Sigmoid colon (tissue), 4 donors: Measurements from ENCODE around the gene WDR33.

ENCODE experiments used
- CTCF ChIP-seq, 4 experiments: fragments of 450-650 bp in 3 of 4; fragments of 200-600 bp in 1 of 4; IDR thresholded peaks; one replicate each; pipeline ENCODE4 v1.5.1; 2016 to 2019; ENCODE audit warnings: antibody characterized with exemption in 4 of 4, mild to moderate bottlenecking in 3 of 4, moderate library complexity in 2 of 4
- POLR2A ChIP-seq, 2 donors: fragments of 450-650 bp; IDR thresholded peaks; one replicate each; pipeline ENCODE4 v1.6.1; 2016; ENCODE audit warnings: antibody characterized with exemption in 2 of 2, mild to moderate bottlenecking in 2 of 2, moderate library complexity in 2 of 2
- POLR2AphosphoS5 ChIP-seq, 4 donors: sonication (generic); formaldehyde crosslinking; IDR thresholded peaks; one replicate each; pipeline ENCODE4 v1.6.1; 2017; ENCODE audit warnings: antibody characterized with exemption in 4 of 4

GRCh38 chr2:127688405-127688804 lies 122.6 kb downstream of the WDR33 start:
- TF ChIP-seq POLR2A (IDR thresholded peaks at IDR 0.05) (no peak), CTCF (IDR thresholded peaks at IDR 0.05) (no peak), POLR2AphosphoS5 (IDR thresholded peaks at IDR 0.05) (no peak)
